Activated T-cell treated with anti-CD3 and anti-CD28 coated beads, Interleukin-2, amount 50 U/mL, for 72 hours (primary cell): ENCODE results near the gene FAF2. TPM values are rescaled to one million over a fixed set of nuclear protein-coding genes. Genes with fewer than 3 reads are reported as not detected.

Experiments
- ATAC-seq, 2 donors: fragments of 150-1000 bp; cut with Tn5 transposase; replicated peaks in 1 of 2; 2 replicates each; pipeline ENCODE4 v1.10.0; 2021; ENCODE audit warnings: moderate library complexity in 2 of 2, mild to moderate bottlenecking in 1 of 2
- DNase-seq, 2 donors: peaks; one replicate each; pipeline ENCODE4 v3.0.0; 2021 to 2022; ENCODE audit warnings: mixed read lengths in 1 of 2
- H3K27ac Mint-ChIP-seq: one replicate; pipeline ENCODE4 v1.8.0; 2022; ENCODE audit warnings: mild to moderate bottlenecking, moderate library complexity, mixed read lengths
- H3K27me3 Mint-ChIP-seq: one replicate; pipeline ENCODE4 v1.8.0; 2022; ENCODE audit warnings: low read depth, mixed read lengths
- H3K36me3 Mint-ChIP-seq, 2 donors: one replicate each; pipeline ENCODE4 v1.8.0; 2022; ENCODE audit warnings: mixed read lengths in 2 of 2, mild to moderate bottlenecking in 1 of 2; ENCODE audit not compliant: insufficient read depth in 2 of 2
- H3K4me1 Mint-ChIP-seq: one replicate; pipeline ENCODE4 v1.8.0; 2022; ENCODE audit warnings: low read depth, mixed read lengths
- H3K4me3 Mint-ChIP-seq, 2 donors: one replicate each; pipeline ENCODE4 v1.8.0; 2022; ENCODE audit warnings: mild to moderate bottlenecking in 2 of 2, mixed read lengths in 2 of 2, moderate library complexity in 2 of 2
- H3K9me3 Mint-ChIP-seq, 2 donors: one replicate each; pipeline ENCODE4 v1.8.0; 2022; ENCODE audit warnings: mixed read lengths in 2 of 2
- total RNA-seq, 2 donors: library from RNA; stranded (reverse); gene quantifications; one replicate each; pipeline ENCODE4 v1.2.3, GENCODE V29; 2022

FAF2 gene
- total RNA-seq, 2 donors from 2014 or later, result 44.8 to 45.0 TPM

GRCh38 chr5:176535101-176535663 is 87.0 kb downstream of the FAF2 start:
- Mint-ChIP-seq H3K4me3 (peak overlapping the region; percentile 81 to 99), H3K9me3 (no peaks in the 10 kb centered on the region), H3K27ac (peak overlapping the region; percentile 93), H3K36me3 (peaks cover 6% of the 10 kb centered on the region in 2 donors), H3K27me3 (no peaks in the 10 kb centered on the region), H3K4me1 (peaks cover 64% of the 10 kb centered on the region)
- ATAC-seq, result no peak
- DNase-seq, result peak; percentile 45 to 49

- Mint-ChIP-seq H3K27me3 (no peaks in the 10 kb centered on the region), H3K4me1 (peaks cover 69% of the 10 kb centered on the region), H3K4me3 (peak overlapping the region; percentile 81 to 99), H3K36me3 (peaks cover 6% of the 10 kb centered on the region in 2 donors), H3K9me3 (no peaks in the 10 kb centered on the region), H3K27ac (peak overlapping the region; percentile 93)
- DNase-seq (no peak), ATAC-seq (no peak)
Observed at GRCh38 chr5:176535664-176536131, 87.5 kb downstream of the FAF2 start.

DNA sequence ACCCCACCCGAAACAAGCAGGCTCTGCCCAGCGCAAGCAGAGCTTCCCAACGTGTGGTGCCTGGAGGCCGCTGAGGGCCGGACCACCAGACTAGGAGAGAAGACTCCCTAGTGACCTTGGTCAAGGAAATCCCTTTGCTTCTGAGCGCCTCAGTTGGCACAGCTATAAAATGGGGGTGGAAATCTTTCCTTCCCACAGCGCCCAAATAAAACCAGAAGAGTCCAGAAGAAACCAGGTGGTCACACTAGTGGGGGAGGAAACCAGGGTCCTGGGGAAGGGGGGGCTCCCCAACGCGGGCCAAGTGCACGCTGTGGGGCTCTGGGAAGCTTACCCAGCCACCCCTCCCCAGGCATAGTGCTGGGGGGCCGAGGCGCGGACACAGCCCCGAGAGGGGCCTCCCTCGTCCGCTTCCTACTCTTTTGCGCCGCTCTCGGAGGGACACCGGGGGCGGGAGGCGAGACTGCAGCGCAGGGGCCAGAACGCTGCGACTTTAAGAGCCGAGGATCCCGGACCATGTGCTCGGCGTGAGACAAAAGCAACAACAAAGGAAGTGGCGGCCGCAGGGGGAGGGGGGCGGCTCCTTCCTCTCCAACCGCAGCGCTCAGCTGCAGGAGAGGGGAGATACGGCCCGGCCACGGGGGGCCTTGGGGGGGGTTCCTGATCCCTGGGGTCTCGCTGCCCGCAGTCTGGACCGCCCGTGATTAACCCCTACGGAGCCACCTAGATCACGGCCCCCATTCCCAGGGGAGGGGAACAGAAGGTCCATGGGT is 88.1 kb downstream of the FAF2 start:
- ATAC-seq (peak; percentile 19 to 20), DNase-seq (peak; percentile 82)
- Mint-ChIP-seq H3K27me3 (no peaks in the 10 kb centered on the region), H3K36me3 (peaks cover 5 to 6% of the 10 kb centered on the region in 2 donors), H3K4me3 (peak overlapping the region; percentile 81 to 99), H3K9me3 (no peaks in the 10 kb centered on the region), H3K4me1 (peaks cover 71% of the 10 kb centered on the region), H3K27ac (peak overlapping the region; percentile 93)

DNA sequence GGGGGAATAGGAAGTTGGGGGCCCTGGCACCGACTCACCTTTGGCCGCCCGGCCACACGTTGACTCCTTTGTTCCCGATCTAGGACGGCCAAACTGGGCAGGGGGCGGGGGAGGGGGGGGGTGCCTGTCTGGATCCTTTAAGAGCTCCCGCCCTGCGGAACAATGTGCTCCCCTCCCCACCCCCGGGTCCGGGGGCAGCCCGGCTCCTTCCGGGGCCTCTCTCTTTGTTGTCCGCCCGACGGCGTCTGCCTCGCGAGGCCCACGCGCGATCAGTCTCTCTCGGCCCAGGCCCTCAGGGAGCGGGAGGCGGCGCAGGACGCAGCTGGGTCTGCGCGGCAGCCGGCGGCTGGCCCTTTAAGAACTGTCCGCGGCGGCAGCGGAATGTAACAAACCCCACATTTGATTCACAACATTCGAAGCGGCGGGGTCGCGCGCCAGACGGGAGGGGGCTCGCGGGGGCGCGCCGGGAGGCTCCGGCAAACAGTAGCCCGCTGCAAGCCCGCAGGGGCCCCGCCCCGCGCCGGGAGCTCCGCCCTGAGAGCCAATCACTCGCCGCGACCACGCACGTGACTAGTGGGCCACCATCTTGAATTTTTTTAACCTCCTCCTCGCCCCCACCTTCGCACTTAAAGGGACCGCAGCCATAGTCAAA is 88.8 kb downstream of the FAF2 start, which contains the start of gene RNF44:
RNF44 (minus strand) TSS at position 501 of the 652 bp plus-strand sequence. CDS start 4,930 bp downstream, outside the sequence.
- ATAC-seq (peak; percentile 64 to 70), DNase-seq (peak; percentile 98 to 99)
- H3K9me3 Mint-ChIP-seq, result no peaks in the 10 kb centered on the region
- peaks cover 5 to 6% of the 10 kb centered on the region in 2 donors for H3K36me3 Mint-ChIP-seq
- peak within 1 kb of the TSS; percentile 81 to 99 for H3K4me3 Mint-ChIP-seq
- peaks cover 75% of the 10 kb centered on the region for H3K4me1 Mint-ChIP-seq
- peak within 1 kb of the TSS; percentile 94 for H3K27ac Mint-ChIP-seq
- no peaks in the 10 kb centered on the region for H3K27me3 Mint-ChIP-seq

DNA sequence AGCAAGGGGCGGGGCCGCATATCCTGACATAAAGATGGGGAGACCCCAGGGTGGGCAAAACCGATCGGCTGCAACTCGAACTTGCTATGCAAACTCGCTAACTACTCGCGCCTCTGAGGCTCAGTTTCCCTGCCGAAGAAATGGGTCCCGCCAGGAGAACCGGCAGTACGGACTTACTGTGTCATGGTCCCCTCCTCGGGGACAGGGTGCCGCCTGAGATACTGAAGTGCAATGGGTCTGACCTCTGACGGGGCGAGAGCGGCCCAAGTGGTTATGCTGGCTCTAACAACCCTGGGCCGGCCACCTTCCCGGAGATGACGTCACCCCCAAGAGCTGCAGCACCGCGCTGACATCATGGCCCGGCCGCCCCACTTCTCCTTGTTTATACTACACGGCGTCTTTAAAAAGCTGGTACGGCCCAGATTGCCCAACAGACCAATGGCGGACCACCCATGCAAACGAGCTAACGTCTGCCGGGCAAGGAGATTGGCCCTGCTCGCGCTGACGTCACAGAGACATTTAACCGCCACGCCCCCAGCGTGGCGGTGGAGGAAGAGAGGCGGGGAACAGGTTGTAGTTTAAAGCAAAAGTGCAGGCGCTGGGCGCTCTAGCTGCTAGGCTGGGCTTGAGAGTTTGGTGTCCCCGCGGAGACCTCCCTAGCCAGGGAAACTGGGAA is 89.5 kb downstream of the FAF2 start:
- peaks cover 80% of the 10 kb centered on the region for H3K4me1 Mint-ChIP-seq
- peak overlapping the region; percentile 94 for H3K27ac Mint-ChIP-seq
- ATAC-seq, result peak; percentile 77 to 78
- no peaks in the 10 kb centered on the region for H3K27me3 Mint-ChIP-seq
- peaks cover 5 to 6% of the 10 kb centered on the region in 2 donors for H3K36me3 Mint-ChIP-seq
- H3K4me3 Mint-ChIP-seq, result peak overlapping the region; percentile 81 to 99
- DNase-seq, result peak; percentile 95 to 98
- no peaks in the 10 kb centered on the region for H3K9me3 Mint-ChIP-seq

DNA sequence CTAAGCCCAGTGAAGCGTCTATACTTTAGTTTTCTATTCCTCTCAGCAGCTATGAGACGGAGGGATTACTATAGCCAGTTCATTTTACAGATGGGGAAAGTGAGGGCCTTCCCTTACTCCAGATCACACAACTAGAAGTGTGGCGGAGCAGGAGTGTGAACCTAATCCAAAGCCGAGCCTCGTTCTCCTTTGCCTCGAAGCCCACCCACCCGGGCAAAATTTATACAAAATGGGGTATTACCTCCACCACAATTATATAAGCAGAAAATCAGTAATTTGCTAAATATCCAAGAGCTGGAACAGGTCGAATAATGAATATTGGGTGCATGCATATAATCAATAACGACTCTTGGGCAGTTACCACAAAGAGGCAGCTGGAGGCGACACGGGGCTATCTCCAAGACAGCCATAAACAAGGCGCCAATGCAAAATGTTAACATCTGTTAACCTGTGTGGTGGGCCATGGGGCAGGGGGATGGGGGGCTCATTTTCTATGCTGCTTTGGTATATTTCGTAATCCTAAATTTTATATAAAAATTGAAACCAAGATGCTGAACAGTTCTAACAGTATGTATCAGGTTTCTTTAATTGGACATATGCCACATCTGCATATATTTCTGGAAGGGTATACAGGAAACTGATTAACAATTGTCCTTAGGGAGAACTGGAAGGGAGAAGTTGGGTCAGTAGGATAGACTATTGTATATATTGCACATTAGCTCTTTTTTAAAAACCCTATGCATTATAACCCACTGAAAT is 90.2 kb downstream of the FAF2 start:
- Mint-ChIP-seq H3K27me3 (no peaks in the 10 kb centered on the region), H3K4me3 (peak overlapping the region; percentile 81 to 99), H3K4me1 (peaks cover 73% of the 10 kb centered on the region), H3K36me3 (peaks cover 5 to 6% of the 10 kb centered on the region in 2 donors), H3K27ac (peak overlapping the region; percentile 94), H3K9me3 (no peaks in the 10 kb centered on the region)
- ATAC-seq, result no peak
- no peak for DNase-seq

GRCh38 chr5:176538989-176539384 is 90.8 kb downstream of the FAF2 start:
- DNase-seq (no peak), ATAC-seq (no peak)
- Mint-ChIP-seq H3K4me3 (peak overlapping the region in 1 of 2 donors; percentile 5), H3K27ac (no peak overlapping the region), H3K36me3 (peaks cover 3 to 6% of the 10 kb centered on the region in 2 donors), H3K9me3 (no peaks in the 10 kb centered on the region), H3K4me1 (peaks cover 67% of the 10 kb centered on the region), H3K27me3 (no peaks in the 10 kb centered on the region)

DNA sequence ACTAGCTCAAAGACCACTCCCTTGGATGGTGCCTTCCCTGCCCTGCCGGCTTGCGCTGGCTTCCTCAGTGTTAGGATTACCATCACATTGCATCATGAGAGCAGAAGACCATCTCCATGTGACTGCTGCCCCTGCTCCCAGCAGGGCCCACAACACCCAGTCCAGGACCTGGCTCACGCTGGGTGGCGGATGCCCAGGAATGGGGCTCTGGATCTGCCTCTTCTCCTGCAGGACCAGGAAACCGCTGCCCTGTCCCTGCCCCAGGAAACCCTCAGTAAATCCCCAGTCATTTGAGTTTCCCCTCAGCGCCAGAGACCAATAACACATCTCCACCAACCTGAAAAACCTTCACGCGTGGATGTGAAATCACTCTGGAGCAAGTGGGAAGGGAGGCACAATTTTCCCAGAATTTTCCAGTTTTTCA is 92.3 kb downstream of the FAF2 start:
- H3K4me1 Mint-ChIP-seq, result peaks cover 64% of the 10 kb centered on the region
- H3K4me3 Mint-ChIP-seq, result peak overlapping the region; percentile 92 to 93
- no peaks in the 10 kb centered on the region for H3K27me3 Mint-ChIP-seq
- ATAC-seq (no peak), DNase-seq (no peak)
- H3K36me3 Mint-ChIP-seq, result peaks cover 2% of the 10 kb centered on the region in 2 donors
- peak overlapping the region; percentile 66 for H3K27ac Mint-ChIP-seq
- no peaks in the 10 kb centered on the region for H3K9me3 Mint-ChIP-seq

GRCh38 chr5:176540956-176541337 is 92.8 kb downstream of the FAF2 start:
- Mint-ChIP-seq H3K9me3 (no peaks in the 10 kb centered on the region), H3K36me3 (no peaks in the 10 kb centered on the region), H3K4me1 (peaks cover 60% of the 10 kb centered on the region), H3K27ac (peak overlapping the region; percentile 88), H3K27me3 (no peaks in the 10 kb centered on the region), H3K4me3 (peak overlapping the region; percentile 92 to 93)
- peak in 1 of 2 donors; percentile 44 for DNase-seq
- ATAC-seq, result no peak

- Mint-ChIP-seq H3K4me3 (peak overlapping the region; percentile 92 to 93), H3K36me3 (no peaks in the 10 kb centered on the region), H3K4me1 (peaks cover 60% of the 10 kb centered on the region), H3K27ac (peak overlapping the region; percentile 88), H3K9me3 (no peaks in the 10 kb centered on the region), H3K27me3 (no peaks in the 10 kb centered on the region)
- peak; percentile 73 to 81 for DNase-seq
- ATAC-seq, result peak in 1 of 2 donors; percentile 12
Observed at GRCh38 chr5:176541338-176542134, 93.4 kb downstream of the FAF2 start.

DNA sequence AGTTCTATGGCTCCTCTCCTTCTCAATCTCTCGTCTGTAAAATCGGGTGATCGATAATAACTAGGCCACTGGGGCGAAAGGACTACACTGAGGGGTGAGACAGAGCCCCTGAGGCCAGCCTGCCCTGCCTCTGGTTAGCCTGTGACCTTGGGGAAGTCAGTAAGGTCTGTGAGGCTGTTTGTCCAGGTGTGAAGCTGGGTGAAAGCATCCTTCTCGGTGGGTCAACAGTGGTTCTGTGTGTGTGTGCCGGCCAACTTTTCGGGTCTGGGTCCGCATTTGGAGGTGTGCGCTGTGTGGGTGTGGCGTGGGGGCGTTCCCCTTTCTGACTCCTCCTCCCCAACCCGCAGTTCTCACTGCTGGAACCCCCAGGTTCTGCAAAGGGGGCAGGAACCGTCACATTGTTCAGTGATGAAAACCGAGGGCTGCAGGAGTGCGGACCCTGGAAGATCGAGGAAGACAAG is 94.0 kb downstream of the FAF2 start:
- DNase-seq (peak; percentile 79 to 80), ATAC-seq (peak in 1 of 2 donors; percentile 8)
- Mint-ChIP-seq H3K4me3 (peak overlapping the region; percentile 92 to 93), H3K4me1 (peaks cover 60% of the 10 kb centered on the region), H3K36me3 (no peaks in the 10 kb centered on the region), H3K27me3 (no peaks in the 10 kb centered on the region), H3K27ac (peak overlapping the region; percentile 82), H3K9me3 (no peaks in the 10 kb centered on the region)
